Raji (cell line): Measurements from ENCODE around the gene SLC22A5.

Experiments
- POLR2A ChIP-seq: IDR thresholded peaks from 2 replicates; pipeline ENCODE4 v1.6.1; 2011; ENCODE audit warnings: low read depth, low read length, control low read depth; ENCODE audit not compliant: insufficient read depth

SLC22A5 gene

GRCh38 chr5:132376694-132377641 is 7.5 kb downstream of the SLC22A5 start:
- TF ChIP-seq POLR2A, result no peak

GRCh38 chr5:132377738-132378137 is 8.2 kb downstream of the SLC22A5 start:
- no peak for TF ChIP-seq POLR2A

- TF ChIP-seq POLR2A, result no peak
Observed at GRCh38 chr5:132378580-132378979, 9.1 kb downstream of the SLC22A5 start.

GRCh38 chr5:132380047-132380446 is 10.5 kb downstream of the SLC22A5 start:
- TF ChIP-seq POLR2A, result no peak

- no peak for TF ChIP-seq POLR2A
Observed at GRCh38 chr5:132380741-132381140, 11.2 kb downstream of the SLC22A5 start.

GRCh38 chr5:132381614-132382013 is 12.1 kb downstream of the SLC22A5 start:
- no peak for TF ChIP-seq POLR2A

- no peak for TF ChIP-seq POLR2A
Observed at GRCh38 chr5:132383261-132383660, 13.8 kb downstream of the SLC22A5 start.

- no peak for TF ChIP-seq POLR2A
Observed at GRCh38 chr5:132383984-132384383, 14.5 kb downstream of the SLC22A5 start.

GRCh38 chr5:132384506-132385050 is 15.1 kb downstream of the SLC22A5 start:
- no peak for TF ChIP-seq POLR2A

GRCh38 chr5:132385326-132386105 is 16.0 kb downstream of the SLC22A5 start:
- no peak for TF ChIP-seq POLR2A

- peak; percentile 36; the same call in 1 of the 2 replicates for TF ChIP-seq POLR2A
Observed at GRCh38 chr5:132386644-132387286, 17.3 kb downstream of the SLC22A5 start.

- no peak for TF ChIP-seq POLR2A
Observed at GRCh38 chr5:132387640-132388117, 18.2 kb downstream of the SLC22A5 start.

GRCh38 chr5:132388244-132389050 is 18.9 kb downstream of the SLC22A5 start:
- TF ChIP-seq POLR2A, result no peak

GRCh38 chr5:132389051-132389331 is 19.5 kb downstream of the SLC22A5 start:
- TF ChIP-seq POLR2A, result no peak
